GM06990 (cell line): ENCODE results near the gene SLC26A9.

Experiments used
- DNase-seq: peaks from one replicate; pipeline ENCODE4 v3.0.0-alpha.2; 2011; ENCODE audit not compliant: insufficient read length; ENCODE audit errors: extremely low read depth
- H3K27me3 ChIP-seq: replicated peaks from 2 replicates; pipeline ENCODE4 v1.6.0; 2011; ENCODE audit warnings: low read length; ENCODE audit not compliant: control insufficient read depth, insufficient read depth
- H3K36me3 ChIP-seq: 2 replicates; pipeline ENCODE4 v1.5.1; 2011; ENCODE audit warnings: low read length; ENCODE audit not compliant: control insufficient read depth, insufficient read depth
- H3K4me3 ChIP-seq: replicated peaks from 2 replicates; pipeline ENCODE4 v1.5.1; 2011; ENCODE audit warnings: low read depth, mild to moderate bottlenecking, control low read depth, low read length
- TF ChIP-seq, protein P1 (sequence below): IDR thresholded peaks from 2 replicates; pipeline ENCODE4 v1.5.1; 2011; ENCODE audit warnings: low read length, control low read depth, mild to moderate bottlenecking, inconsistent platforms; ENCODE audit not compliant: insufficient read depth, poor library complexity, severe bottlenecking

Gene SLC26A9

DNA sequence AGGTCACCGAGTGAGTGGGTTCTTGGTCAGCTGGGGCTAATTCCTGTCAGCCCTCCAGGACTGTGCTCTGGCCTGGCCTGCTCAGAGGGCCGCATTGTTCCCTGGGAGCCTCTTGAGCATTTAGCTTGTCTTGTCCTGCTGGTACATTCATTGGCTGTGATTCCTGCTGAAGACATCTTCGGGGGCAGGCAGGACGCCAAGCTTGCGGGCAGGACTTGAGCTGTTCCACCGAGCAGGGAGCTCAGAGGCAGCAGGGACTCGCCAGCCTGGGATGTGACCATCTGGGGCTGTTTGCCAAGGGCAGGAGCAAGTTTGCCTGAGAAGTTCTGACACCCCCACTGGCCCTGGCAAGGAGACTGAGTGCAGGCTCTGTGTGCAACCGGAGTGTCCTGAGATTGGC lies 7.0 kb upstream of the SLC26A9 start:
- no peaks in the 10 kb centered on the region for H3K36me3 ChIP-seq
- H3K27me3 ChIP-seq: peaks cover 1% of the 10 kb centered on the region
- no peak for DNase-seq
- TF ChIP-seq, protein P1, sequence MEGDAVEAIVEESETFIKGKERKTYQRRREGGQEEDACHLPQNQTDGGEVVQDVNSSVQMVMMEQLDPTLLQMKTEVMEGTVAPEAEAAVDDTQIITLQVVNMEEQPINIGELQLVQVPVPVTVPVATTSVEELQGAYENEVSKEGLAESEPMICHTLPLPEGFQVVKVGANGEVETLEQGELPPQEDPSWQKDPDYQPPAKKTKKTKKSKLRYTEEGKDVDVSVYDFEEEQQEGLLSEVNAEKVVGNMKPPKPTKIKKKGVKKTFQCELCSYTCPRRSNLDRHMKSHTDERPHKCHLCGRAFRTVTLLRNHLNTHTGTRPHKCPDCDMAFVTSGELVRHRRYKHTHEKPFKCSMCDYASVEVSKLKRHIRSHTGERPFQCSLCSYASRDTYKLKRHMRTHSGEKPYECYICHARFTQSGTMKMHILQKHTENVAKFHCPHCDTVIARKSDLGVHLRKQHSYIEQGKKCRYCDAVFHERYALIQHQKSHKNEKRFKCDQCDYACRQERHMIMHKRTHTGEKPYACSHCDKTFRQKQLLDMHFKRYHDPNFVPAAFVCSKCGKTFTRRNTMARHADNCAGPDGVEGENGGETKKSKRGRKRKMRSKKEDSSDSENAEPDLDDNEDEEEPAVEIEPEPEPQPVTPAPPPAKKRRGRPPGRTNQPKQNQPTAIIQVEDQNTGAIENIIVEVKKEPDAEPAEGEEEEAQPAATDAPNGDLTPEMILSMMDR: no peak
- no peak overlapping the region for H3K4me3 ChIP-seq

GRCh38 chr1:205949753-205950152 lies 6.5 kb upstream of the SLC26A9 start:
- TF ChIP-seq, protein P1: no peak
- no peak overlapping the region for H3K4me3 ChIP-seq
- H3K27me3 ChIP-seq: peaks cover 1% of the 10 kb centered on the region
- DNase-seq: no peak
- no peaks in the 10 kb centered on the region for H3K36me3 ChIP-seq

DNA sequence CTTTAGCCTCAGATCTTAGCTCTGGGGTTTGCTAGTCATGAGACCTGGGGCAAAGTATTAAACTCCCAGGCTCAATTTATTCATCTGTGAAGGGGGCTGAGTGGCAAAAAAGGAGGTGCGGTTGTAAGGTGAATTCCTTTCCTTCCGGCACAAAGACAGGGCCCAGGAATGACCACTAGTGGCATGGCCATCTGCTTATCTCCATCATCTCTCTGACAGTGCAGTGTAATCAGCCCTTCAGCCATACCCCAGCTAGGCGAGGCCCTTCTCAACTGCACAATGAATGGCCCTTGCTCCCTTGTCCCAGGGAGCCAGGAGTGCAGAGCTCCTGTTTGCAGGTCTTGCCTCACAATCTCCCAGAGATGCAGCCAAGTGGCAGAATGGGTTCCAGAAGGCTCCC lies 5.6 kb upstream of the SLC26A9 start:
- TF ChIP-seq, protein P1: no peak
- DNase-seq: no peak
- Histone ChIP-seq H3K36me3 (no peaks in the 10 kb centered on the region), H3K4me3 (no peak overlapping the region), H3K27me3 (peaks cover 1% of the 10 kb centered on the region)

GRCh38 chr1:205948039-205948438 lies 4.8 kb upstream of the SLC26A9 start:
- Histone ChIP-seq H3K36me3 (no peaks in the 10 kb centered on the region), H3K4me3 (no peak overlapping the region), H3K27me3 (peaks cover 1% of the 10 kb centered on the region)
- no peak for DNase-seq
- TF ChIP-seq, protein P1: no peak

GRCh38 chr1:205947024-205947423 lies 3.8 kb upstream of the SLC26A9 start:
- DNase-seq: no peak
- H3K27me3 ChIP-seq: peaks cover 1% of the 10 kb centered on the region

GRCh38 chr1:205945069-205945468 lies 1.8 kb upstream of the SLC26A9 start:
- Histone ChIP-seq H3K4me3 (no peak overlapping the region), H3K27me3 (peaks cover 1% of the 10 kb centered on the region), H3K36me3 (no peaks in the 10 kb centered on the region)
- no peak for DNase-seq
- TF ChIP-seq, protein P1: no peak

More at GRCh38 chr1:205947024-205947423, 3.8 kb upstream of the SLC26A9 start:
- Histone ChIP-seq H3K4me3 (no peak overlapping the region), H3K36me3 (no peaks in the 10 kb centered on the region)
- TF ChIP-seq, protein P1: no peak
